K562 treated with DMSO at 1 percent for 4 hours (cell line): Measurements from ENCODE around the gene MAGEC1. TPM values are rescaled to one million over a fixed set of nuclear protein-coding genes. Genes with fewer than 3 reads are reported as not detected.

ENCODE experiments used
- total RNA-seq: library from RNA; unstranded; fragments of 300-600 nt; gene quantifications from 2 replicates; pipeline ENCODE4 v1.2.3, GENCODE V29; 2022; ENCODE audit not compliant: insufficient read depth

MAGEC1 gene
- total RNA-seq: 14.3 and 14.7 TPM in 2 replicates

GRCh38 chrX:141903400-141904155 is at the start of gene MAGEC1:
MAGEC1 (plus strand) TSS chrX:141903894; CDS start chrX:141905073, 1,179 bp downstream.

Other genes starting within 250 kb of the MAGEC1 start
- gene SPANXD, start 205.2 kb upstream of the MAGEC1 start, total RNA-seq: not detected in 2 replicates
- not detected in 2 replicates for gene MAGEC3, start 65.6 kb upstream of the MAGEC1 start, total RNA-seq